ENCODE measurements around the gene PDE4DIP. TPM values are rescaled to one million over a fixed set of nuclear protein-coding genes. Genes with fewer than 3 reads are reported as not detected.
"Not testable (repeated sequence)": the region's sequence is repeated elsewhere in the genome, so short reads cannot be mapped to it uniquely, and the experiment has no call there.

Gene PDE4DIP
- total and polyA plus RNA-seq, 2 experiments from 2014 or later, result 211 to 306 TPM

DNA sequence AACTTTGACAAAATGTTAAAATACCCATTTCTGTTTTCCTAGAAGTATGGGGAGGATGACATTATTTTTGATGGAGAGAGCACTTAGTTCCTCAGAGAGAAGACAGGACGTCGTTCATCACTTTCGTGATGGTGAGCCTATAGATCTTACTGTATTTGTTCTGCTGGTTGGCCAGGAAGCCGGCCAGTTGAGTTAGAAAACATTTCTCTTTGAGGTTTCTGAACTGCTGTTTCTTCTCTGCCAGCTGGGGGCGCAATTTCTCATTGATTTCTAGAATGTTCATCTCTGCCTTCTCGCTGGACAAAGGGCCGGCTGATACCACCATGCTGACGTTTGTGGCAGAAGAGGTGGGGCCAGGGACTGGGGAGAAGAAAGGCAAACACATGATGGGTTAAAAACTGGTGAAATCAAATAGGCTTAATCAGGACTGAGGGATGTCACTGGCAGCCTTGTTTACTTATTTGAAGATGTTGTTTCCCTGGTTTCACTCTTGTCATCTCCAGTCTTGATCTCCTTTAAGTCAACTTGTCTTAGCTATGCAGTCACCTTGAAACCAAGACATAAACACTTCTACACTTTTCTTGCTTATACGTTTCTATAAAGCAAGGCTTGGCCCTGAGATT, 231.4 kb downstream of the PDE4DIP start:
- not testable (repeated sequence) for H3K27me3 ChIP-seq; H3K9me3 ChIP-seq (ENCODE audit: low read depth); H3K27ac ChIP-seq; H3K4me3 ChIP-seq; H3K36me3 ChIP-seq; DNase-seq (ENCODE audit: low read depth in 1 of 2, low spot score in 1 of 2); H3K4me1 ChIP-seq (ENCODE audit: low read depth)

Other genes starting within 250 kb of the PDE4DIP start
- gene NBPF14, start 248.4 kb upstream of the PDE4DIP start, total RNA-seq, result 11.7 and 21.9 TPM in 2 replicates
- 12.6 and 20.4 TPM in 2 replicates for gene NBPF14, start 248.4 kb upstream of the PDE4DIP start, polyA plus RNA-seq
- gene NUDT4B, start 95.7 kb upstream of the PDE4DIP start, total RNA-seq, result 72.0 and 87.9 TPM in 2 replicates
- gene NUDT4B, start 95.7 kb upstream of the PDE4DIP start, polyA plus RNA-seq, result not detected in 2 replicates

Measured in cardiac muscle cell (in vitro differentiated cells and primary cell).